Upper lobe of left lung (tissue), 4 donors: Measurements from ENCODE around the gene CNTN2.

Source experiments
- POLR2AphosphoS5 ChIP-seq, 2 donors: sonication (generic); formaldehyde crosslinking; IDR thresholded peaks; one replicate each; pipeline ENCODE4 v1.5.1; 2017; ENCODE audit warnings: antibody characterized with exemption in 2 of 2
- TF ChIP-seq, protein P1 (sequence below), 6 experiments: fragments of 450-650 bp in 4 of 6; fragments of 200-600 bp in 2 of 6; sonication (generic) in 2 of 6; IDR thresholded peaks; one replicate each; pipeline ENCODE4 v1.5.1; 2016 to 2019; ENCODE audit warnings: antibody characterized with exemption in 6 of 6

DNA sequence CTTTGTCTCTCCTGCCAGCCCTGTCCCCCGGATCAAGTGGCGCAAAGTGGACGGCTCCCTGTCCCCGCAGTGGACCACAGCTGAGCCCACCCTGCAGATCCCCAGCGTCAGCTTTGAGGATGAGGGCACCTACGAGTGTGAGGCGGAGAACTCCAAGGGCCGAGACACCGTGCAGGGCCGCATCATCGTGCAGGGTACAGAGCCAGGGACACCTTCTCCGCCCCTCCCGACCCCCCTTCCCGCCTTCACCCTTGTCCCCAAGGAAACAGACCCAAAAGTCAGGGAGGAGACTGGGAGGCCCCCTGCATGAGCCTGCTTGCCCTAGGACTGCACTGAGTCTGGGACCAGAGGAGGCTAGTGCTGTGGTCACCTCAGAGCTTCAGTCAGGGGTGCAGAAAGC, 18.2 kb downstream of the CNTN2 start:
- TF ChIP-seq, protein P1, sequence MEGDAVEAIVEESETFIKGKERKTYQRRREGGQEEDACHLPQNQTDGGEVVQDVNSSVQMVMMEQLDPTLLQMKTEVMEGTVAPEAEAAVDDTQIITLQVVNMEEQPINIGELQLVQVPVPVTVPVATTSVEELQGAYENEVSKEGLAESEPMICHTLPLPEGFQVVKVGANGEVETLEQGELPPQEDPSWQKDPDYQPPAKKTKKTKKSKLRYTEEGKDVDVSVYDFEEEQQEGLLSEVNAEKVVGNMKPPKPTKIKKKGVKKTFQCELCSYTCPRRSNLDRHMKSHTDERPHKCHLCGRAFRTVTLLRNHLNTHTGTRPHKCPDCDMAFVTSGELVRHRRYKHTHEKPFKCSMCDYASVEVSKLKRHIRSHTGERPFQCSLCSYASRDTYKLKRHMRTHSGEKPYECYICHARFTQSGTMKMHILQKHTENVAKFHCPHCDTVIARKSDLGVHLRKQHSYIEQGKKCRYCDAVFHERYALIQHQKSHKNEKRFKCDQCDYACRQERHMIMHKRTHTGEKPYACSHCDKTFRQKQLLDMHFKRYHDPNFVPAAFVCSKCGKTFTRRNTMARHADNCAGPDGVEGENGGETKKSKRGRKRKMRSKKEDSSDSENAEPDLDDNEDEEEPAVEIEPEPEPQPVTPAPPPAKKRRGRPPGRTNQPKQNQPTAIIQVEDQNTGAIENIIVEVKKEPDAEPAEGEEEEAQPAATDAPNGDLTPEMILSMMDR (IDR thresholded peaks at IDR 0.05), result no peak
- no peak for TF ChIP-seq POLR2AphosphoS5 (IDR thresholded peaks at IDR 0.05)
